LNCAP (cell line): ENCODE measurements around the gene CAMK1.

Experiments used
- CTCF ChIP-seq: fragments of 450-650 bp; IDR thresholded peaks from 2 replicates; pipeline ENCODE4 v1.5.1; 2017; ENCODE audit warnings: mild to moderate bottlenecking

The CAMK1 gene

GRCh38 chr3:9750556-9751411 lies 19.0 kb downstream of the CAMK1 start:
- no peak for TF ChIP-seq CTCF

GRCh38 chr3:9749645-9750555 lies 19.8 kb downstream of the CAMK1 start, which contains the start of gene OGG1:
OGG1 (plus strand) TSS chr3:9749952; CDS start chr3:9750287, 335 bp downstream.
- no peak for TF ChIP-seq CTCF

GRCh38 chr3:9749296-9749644 lies 20.5 kb downstream of the CAMK1 start:
- no peak for TF ChIP-seq CTCF

- TF ChIP-seq CTCF: no peak
These were observed 21.7 kb downstream of the CAMK1 start for GRCh38 chr3:9748031-9748430.

GRCh38 chr3:9747267-9747666 lies 22.5 kb downstream of the CAMK1 start:
- TF ChIP-seq CTCF: no peak

- no peak for TF ChIP-seq CTCF
These were observed 23.4 kb downstream of the CAMK1 start for GRCh38 chr3:9746330-9746729.

GRCh38 chr3:9745521-9745920 lies 24.2 kb downstream of the CAMK1 start:
- TF ChIP-seq CTCF: no peak
